HG03066 (cell line): ENCODE measurements around the gene PHYHIPL.
"Not testable (repeated sequence)": the region's sequence is repeated elsewhere in the genome, so short reads cannot be mapped to it uniquely, and the experiment has no call there.

ENCODE experiments used
- ATAC-seq: cut with Tn5 transposase; IDR thresholded peaks from one replicate; pipeline ENCODE4 v1.9.1; 2021; ENCODE audit warnings: low read depth; ENCODE audit not compliant: unreplicated experiment

PHYHIPL gene

DNA sequence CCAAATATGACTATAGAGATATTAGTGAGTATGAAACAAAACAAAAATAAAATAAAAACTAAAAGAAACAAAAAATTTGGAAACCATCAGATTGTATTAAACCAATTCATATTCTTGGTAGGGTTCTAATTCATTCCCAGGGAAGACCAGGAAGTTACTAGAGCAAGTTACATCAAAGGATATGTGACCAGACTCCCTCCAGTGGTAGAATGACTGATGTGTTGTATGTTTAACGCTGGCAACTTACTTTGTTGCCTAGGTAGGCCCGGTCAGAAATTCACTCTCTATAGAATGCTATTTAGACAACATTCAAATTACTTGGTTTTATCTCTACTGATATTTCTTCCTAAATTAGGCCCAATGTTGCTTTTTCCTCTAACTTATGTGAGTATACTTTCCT is 5.2 kb downstream of the PHYHIPL start:
- no peak for ATAC-seq

DNA sequence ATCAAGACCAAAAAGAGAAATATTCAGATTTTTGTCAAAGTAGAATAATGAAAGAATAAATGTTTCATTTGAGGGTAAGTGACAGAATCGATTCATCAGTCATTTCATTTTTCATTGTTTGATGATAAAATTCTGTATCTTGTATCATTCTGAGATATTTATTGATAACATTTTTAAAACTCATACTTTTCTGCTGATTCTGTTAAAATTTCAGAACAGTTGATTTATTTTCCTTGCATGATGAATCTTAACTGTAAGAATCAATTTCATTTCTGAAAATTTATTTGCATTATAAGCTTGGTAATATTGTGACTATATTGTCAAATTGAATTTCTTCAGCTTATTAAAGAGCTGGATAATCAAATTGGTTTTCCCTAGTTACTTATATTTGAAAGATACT is 13.9 kb downstream of the PHYHIPL start:
- ATAC-seq, result no peak

DNA sequence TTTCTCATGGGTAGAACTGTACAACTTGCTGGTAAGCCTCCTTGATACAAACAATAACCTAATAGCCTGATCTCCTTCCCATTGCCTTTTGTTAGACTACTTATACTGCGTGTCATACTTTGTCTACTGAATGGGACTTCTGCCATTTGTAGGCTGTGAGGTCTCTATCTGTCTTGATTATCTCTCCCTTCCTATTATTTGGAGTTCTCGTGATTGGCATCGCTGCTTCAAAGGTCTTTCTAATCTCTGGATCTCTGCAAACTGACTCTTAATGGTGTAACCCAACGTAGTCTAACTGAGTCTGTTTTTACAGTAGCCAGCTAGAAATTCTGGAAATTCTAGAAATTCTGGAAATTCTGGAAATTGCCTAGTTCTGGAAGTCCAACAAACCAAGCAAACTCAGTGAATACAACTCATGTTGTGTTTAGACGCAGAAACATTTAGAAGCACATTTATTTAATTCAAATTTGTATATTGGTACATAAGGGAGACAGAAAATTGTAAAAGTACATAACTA is 29.8 kb downstream of the PHYHIPL start:
- no peak for ATAC-seq

DNA sequence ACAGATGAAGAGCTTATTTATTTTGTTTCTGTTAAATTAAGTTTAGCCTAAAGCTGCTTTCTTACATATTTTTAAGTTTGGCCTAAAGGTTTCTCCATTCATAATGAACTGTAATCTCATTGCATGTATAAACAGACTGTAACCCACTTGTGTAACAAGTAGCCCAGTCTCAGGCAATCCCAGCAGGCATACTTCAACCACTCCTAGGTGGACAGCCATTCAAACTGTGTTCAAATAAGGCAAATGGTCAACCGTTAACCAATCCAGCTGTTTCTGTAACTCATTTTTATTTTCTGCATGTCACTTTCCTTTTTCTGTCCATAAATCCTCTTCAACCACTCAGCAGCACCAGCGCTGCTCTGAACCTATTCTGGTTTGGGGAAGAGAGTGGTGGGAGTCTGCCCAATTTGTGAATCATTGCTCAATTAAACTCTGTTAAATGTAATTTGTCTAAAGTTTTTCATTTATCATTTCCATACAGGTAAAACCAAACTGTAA is 35.9 kb downstream of the PHYHIPL start:
- no peak for ATAC-seq

DNA sequence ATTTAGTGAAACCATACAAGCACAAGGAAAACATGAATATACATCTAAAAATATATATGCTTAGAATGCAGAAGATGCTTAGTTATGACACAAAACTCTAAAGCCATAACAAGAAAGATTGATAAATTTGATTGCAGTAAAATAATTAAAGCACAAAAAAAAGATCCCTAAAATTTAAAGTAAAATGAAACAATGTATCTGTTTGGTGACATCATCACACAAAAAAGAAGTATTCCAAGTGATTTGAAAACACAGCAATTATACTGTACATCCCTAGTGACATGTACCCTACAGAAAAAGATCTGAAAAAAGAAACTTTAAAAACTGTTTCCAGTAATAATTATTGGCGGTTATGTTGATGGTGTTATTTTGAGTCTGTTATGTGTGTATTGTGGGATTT is 37.7 kb downstream of the PHYHIPL start:
- no peak for ATAC-seq

DNA sequence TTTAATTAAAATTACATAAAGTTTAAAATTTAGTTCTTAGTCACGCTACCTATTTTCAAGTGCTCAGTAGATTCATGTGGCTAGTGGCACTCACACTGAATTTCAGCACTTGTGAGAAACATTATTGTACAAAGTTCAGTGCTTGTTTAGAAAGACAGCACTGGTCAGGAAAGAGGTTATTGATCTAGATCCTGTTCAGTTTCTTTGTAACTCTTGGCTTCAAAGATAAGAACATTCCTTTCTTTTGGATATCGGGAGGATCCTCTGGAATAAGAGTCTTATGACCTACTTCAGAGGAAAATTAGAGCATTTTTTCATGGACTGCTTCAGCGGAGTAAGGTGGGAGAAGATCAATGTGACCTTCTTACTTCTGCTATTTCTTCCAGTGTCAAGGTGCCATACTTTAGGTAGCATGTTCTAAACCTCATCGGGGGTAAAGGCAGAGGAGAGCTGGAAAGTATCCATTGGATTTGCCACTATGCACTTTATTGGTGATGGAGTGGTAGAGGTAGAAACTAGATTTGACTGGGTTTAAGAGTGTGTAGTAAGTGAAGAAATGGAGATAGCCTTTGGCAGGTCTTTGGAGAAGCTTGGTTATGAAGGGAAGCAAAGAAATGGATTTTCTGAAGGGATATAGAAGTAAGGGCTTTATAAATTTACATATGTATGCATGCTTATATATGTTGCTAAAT is 39.9 kb downstream of the PHYHIPL start:
- ATAC-seq, result no peak

DNA sequence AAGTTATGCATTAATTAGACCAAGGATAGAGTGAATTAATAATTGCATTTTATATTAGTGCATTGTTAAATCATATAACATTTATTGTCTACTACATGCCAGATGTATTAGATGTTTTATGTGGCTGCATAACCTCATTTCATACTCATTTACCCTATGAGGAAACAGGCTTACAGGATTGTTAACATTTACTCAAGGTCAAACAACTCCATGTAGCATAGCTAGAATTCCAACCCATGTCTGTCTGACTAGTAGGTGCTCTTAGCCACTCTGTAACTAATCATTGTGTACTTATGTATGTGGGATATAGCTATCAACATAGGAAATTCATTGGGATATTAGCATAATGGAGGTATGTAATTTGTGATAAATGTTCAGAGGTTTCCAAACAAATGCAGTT is 46.3 kb downstream of the PHYHIPL start:
- no peak for ATAC-seq

DNA sequence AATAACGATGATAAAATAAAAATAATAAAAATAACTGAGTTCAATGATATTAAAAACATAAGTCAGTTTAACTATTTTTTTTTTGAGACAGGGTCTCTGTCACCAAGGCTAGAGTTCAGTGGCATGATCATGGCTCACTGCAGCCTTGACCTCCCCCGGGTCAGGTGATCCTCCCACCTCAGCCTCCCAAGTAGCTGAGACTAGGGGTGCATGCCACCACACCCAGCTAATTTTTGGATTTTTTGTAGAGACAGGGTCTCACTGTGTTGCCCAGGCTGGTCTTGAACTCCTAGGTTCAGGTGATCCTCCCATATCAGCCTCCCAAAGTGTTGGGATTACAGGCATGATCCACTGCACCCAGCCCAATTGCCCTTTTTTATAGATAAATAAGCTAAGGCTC is 47.2 kb downstream of the PHYHIPL start:
- not testable (repeated sequence) for ATAC-seq

DNA sequence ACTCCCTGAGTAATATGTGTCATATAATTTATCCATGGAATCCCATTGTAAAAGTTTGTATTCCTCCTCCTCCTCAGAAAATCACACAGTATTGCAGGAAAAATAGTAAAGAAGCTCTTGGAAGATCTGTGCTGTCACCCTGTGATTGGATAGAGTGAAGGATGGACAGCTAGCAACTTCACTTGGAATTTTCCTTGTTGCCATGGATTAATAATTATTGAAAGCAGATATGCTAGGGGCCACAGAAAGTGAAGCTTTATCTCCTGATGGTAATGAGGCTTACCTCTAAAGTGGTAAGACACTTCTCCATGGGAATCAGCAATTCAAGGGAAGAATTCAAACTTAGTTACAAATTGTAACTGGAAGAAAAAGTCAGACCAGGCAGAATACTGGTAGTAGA is 48.8 kb downstream of the PHYHIPL start:
- no peak for ATAC-seq

DNA sequence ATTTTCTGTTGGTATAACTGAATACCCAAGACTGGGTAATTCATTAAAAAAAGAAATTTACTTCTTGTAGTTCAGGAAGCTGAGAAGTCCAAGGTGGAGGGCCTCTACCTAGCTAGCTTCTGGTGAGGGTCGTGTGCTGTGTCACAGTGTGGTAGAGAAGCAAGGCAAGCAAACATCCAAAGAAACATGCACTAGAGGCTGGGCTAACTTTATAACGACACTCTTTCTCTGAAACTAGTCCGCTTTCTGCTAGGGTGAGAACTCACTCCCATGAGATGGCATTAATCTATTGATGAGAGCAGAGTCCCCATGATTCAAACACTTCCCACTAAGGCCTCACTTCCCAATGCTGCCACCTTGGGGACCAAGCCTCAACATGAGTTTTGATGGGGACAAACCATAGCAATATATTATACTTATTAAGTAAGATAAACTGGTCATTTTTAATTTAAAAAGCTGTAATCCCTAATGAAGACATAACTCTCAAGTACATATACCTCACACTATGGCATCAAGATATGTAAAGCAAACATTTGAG is 50.8 kb downstream of the PHYHIPL start:
- no peak for ATAC-seq

DNA sequence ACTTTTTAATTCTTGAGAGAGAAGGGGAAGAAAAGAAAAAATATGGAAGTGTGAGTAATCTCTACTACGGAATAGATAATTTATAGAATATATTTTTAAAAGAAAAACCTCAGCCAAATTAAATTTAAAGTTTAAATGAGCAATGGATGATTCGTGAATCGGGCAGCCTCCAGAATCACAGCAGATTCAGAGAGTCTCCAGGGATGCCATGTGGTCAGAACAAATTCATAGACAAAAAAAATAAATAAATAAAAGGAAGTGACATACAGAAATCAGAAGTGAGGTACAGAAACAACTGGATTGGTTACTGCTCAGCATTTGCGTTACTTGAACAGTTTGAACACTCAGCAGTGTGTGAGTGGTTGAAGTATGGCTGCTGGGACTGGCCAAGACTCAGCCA is 53.0 kb downstream of the PHYHIPL start:
- ATAC-seq, result no peak

DNA sequence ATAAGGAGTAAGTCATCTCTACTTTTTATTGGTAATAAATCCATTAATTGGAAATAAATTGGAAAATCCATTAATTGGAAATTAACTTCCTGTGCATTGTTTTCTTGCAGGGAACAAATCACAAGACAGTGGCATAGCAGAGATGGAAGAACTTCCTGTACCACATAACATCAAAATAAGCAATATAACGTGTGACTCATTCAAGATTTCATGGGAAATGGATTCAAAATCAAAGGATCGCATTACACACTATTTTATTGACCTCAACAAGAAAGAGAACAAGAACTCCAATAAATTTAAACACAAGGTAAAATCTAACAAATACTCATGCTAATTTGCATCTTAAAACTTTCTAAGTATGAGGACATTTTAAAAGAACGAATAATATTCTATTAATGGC is 57.8 kb downstream of the PHYHIPL start:
- no peak for ATAC-seq

DNA sequence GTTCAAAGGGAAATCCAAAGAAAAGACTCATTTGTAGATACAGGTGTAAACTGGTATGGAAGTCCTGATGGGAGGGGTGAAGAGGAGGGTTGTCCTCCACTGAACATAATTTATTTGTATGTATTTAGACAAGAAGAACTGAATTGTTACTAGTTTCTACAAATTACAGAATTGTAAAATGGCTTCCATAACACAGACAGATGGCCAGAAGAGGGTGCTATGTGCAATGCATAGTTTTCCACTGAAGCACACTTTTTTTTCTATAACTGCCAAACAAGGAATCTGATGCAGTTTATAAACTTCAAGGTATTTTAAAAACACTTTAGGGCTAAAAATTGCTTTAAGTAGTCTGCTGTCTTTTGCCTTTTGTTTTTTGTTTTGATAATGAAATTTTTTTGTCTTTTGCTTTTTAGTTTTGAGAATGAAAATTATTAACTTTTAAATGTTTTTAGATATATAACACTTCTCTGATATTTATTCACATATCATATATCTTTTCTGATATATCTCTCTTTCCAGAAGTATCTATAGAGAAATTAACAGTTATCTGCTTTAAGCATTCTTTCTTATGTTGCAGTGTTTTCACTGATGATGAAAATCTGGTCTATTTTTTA is 58.5 kb downstream of the PHYHIPL start:
- ATAC-seq, result no peak

DNA sequence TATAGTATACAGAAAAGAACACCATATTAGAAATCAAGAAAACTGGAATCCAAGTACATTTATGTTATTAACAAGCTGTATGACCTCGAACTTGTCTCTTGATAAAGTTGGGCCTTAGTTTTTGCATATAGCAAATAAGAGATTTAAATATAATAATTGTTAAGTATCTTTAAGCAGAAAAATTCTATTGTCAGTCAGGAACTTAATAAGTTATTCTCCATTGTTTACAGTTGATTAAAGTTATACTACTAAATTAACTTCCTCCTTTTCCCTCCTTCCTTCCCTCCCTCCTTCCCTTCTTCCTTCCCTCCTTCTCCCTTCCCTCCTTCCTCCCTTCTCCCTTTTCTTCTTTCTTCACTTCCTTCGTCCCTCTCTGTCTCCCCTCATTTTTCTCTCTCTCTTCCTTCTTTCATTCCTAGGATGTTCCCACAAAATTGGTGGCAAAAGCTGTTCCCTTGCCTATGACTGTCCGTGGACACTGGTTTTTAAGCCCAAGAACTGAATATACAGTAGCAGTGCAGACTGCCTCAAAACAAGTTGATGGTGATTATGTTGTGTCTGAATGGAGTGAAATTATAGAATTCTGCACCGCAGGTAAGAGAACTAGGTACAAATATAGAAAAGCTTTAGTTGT is 59.7 kb downstream of the PHYHIPL start:
- ATAC-seq, result no peak

DNA sequence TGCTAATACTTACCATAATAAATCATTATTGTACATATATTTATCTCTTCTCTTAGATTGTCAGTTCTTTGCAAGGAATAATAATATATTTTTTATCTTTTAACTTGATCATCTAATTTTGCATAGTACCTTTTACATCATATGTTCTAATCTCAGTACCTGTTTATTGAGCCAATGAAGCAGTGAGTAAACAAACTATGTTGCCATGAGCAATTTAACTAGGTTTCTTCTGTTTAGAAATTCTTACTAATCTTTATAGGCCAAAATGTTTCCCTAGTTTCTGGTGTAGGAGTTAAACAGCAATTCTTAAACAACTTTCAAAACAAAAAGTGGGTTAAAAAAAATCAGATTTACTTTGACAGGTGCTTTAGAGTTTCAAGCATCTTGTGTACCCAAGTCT is 61.3 kb downstream of the PHYHIPL start:
- no peak for ATAC-seq

DNA sequence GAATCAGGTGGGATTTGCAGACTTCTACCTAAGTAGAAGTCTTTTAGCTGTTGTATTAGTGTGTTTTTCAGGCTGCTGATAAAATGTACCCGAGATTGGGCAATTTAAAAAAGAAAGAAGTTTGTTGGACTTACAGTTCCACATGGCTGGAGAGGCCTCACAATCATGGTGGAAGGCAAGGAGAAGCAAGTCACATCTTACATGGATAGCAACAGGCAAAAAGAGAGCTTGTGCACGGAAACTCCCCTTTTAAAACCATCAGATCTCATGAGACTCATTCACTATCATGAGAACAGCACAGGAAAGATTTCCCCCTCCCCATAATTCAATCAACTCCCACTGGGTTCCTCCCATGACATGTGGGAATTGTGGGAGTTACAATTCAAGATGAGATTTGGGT is 62.7 kb downstream of the PHYHIPL start:
- not testable (repeated sequence) for ATAC-seq

DNA sequence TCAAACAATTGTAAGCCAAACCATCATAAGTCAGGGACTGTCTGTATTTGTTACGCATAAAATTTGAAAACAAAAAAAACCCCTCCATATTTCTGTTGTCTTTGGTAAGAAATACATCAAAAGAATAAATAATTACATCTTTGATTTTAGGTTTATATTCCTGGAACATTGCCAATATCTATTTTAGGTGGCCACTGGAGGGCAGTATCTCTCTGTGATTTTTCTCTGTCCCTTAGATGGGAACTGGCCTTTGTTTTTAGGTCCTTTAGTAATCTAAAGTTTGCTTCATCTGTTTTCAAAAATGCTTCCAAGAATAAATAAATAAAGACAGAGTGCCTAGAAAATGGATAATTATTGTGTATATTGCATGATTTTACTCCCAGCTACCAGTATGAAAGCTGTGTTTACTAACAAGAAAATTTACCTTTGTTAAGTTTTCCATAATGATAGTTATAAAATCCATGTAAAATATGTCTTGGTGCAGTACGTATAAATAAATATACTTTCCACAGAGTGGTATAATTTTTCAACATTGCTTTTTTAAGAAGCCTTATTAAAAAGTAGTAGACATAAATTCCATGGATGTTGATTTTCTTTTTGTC is 64.2 kb downstream of the PHYHIPL start:
- ATAC-seq, result no peak

DNA sequence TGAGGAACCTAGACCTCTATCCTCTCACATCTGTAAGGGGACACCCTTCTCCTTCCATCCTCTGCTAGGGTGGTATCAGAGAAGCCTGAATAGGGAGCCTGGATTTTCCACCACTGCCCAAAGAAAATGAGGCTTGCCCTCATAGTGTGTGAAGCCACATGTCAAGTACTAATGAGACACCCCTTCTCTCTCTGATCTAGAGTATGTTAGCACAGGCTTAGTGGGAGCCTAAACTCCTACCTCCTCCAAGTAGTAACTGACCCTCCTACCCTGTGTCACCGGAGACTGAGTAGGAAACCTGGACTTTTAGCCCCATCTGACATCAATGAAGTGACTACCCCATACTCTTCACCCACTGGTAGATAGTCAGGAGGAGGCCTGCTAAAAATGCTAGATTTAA is 65.6 kb downstream of the PHYHIPL start:
- ATAC-seq, result no peak

DNA sequence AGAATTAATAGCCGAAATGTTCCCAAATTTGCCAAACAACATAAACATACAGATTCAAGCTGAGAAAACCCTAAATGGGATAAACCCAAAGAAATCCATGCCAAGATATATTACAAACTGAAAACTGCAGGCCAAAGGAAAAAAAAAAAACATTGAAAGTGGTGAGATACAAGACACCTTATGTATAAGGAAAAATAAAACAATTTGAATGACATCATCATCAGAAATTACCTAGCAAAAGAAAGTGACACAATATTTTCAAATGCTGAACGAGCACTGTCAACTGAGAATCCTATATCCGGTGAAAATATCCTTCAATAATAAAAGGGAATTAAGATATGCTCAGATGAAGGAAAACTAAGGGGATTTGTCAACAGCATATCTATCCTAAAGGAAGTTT is 66.5 kb downstream of the PHYHIPL start:
- no peak for ATAC-seq

DNA sequence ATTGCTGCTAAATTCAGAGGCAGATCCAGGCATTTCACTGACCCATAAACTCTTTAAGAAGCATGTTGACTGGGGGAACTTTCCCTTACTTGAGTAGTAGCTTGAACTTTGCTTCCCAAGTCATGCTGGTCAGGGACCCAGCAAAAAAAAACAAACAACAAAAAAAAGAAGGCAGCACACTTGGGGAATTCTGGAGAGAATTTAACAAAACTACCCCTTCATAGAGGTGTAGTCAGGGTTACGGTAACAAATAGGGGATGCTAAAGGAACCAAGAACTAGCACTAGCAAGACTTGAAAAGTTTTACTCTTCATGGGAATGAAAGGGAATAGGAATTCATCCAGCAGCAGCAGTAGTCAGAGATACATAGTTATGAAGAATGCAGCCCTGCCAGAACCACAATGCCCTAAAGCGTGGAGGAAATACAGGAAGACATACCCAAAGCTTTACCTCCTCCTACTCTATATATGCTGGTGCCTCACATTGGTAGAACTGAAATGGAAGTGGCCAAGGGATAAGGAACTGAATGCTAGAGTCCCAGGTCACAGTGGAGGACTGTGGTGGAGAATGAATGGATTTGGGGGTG is 67.3 kb downstream of the PHYHIPL start:
- ATAC-seq, result no peak

DNA sequence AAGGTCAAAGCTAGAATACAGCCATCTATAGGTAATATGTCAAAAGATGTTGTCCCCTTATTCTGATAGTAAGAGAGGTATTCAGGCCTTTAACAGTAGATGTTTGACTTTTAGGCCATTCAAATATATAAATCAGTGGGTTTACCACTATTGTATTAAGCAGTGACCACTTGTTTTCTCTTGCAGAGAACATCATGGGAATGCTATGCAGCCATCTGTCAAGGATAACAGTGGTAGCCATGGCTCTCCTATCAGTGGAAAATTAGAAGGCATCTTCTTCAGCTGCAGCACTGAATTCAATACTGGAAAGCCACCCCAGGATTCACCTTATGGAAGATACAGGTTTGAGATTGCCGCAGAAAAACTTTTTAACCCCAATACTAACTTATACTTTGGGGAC is 68.4 kb downstream of the PHYHIPL start:
- ATAC-seq, result no peak
